HG03354 (cell line): ENCODE results near the gene EIF4G3.

Experiments
- ATAC-seq: cut with Tn5 transposase; IDR thresholded peaks from one replicate; pipeline ENCODE4 v1.9.1; 2021; ENCODE audit warnings: mild to moderate bottlenecking; ENCODE audit not compliant: unreplicated experiment, poor library complexity, severe bottlenecking

EIF4G3 gene

DNA sequence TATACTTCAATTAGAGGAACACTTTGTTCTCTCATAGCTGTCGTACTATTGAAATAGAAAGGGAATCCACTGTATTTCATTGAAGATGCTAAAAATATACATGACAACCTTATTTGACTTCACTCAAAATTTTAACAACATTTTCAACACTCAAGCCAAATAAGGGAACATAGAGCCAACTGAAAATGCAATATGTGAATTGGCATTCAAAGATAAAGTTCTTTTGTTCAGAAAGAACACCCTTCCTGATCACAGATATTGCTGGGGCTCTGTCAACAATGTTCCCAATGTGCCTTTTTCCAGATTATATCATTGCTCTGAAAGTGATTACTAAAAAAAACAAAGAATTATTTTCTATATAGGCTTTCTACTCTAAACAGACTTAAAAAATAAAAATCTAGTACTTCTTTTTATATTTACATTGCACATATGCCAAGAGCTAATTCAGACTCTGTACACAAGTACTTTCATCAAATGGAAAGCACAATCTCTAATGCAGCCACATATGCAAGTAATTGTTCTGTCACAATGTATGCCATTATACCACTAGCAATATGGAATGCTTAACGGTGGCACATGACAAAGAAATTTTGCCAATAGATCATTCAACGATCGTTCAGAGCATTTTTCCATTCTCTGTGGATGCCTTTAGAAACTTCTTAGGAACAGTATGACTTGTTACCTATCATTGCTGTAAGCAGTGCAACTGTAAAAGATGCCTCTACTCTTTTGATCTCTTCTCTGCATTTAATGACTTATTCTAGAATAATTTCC, 171.0 kb downstream of the EIF4G3 start:
- ATAC-seq = no peak

DNA sequence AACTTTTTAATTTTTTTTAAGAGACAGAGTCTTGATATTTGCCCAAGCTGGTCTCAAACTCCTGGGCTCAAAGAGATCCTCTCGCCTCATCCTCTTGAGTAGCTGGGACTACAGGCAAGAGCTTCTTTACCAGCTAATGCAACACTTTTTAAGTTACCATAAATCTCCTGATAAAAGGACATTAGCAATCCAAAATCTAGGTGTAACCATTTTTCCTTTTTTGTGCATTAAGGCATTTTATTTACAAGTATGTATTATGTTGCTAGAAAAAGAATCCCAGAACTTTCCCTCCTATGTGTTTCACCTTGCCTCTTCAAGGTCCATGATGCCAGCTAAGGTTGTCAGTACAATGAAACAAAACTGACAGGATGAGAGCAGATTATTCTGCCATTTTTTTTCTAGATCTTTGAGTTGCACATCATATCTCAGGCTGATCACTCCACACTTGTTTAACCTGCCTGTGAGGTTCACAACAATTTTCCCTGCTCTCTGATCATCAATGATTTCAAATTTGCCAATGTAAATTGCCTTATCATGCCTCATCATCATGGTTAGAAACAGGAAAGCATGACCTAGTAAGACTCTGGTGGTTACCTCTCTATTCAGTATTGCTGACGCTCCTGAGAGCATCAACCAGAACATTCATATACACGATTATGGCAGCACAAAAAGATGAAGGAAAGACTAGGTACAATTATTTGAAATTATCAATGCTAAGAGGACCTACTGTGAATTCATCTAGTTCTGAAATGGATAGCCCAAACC, 173.2 kb downstream of the EIF4G3 start:
- ATAC-seq = no peak

DNA sequence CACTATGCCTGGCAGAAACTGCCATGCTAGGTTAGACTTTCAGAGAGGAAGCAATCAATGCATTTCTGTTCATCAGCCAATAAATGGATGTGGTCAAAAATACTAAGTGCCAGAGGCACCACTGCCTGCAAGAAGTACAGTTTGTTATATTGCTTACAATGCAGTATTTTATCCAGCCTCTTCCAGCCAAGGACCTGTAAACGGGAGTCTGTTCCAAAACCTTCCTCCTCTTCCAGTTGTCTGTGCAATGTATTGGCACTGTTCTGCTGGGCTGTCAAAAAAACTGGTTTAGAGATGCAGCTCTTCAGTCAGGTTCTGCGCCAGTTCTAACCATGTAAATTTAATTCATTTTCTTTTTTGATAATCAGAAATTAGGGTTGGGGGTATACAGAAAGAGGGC, 175.7 kb downstream of the EIF4G3 start:
- no peak for ATAC-seq

DNA sequence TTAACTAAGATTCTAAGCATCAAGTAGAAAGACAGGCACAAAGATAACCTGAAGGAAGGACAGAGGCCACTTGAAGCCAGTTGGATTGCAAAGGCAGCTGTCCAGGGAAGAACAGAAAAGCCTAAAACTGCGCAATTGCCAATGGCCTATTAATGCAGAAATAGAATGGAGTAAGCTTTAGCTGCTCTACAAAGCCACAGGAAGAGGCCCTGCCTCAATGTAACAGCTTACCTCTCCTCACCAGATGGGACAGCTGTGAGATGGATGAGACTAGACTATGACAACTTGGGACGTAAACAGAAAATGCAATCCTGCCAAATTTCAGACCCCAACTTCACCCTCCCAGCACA, 176.5 kb downstream of the EIF4G3 start:
- no peak for ATAC-seq

DNA sequence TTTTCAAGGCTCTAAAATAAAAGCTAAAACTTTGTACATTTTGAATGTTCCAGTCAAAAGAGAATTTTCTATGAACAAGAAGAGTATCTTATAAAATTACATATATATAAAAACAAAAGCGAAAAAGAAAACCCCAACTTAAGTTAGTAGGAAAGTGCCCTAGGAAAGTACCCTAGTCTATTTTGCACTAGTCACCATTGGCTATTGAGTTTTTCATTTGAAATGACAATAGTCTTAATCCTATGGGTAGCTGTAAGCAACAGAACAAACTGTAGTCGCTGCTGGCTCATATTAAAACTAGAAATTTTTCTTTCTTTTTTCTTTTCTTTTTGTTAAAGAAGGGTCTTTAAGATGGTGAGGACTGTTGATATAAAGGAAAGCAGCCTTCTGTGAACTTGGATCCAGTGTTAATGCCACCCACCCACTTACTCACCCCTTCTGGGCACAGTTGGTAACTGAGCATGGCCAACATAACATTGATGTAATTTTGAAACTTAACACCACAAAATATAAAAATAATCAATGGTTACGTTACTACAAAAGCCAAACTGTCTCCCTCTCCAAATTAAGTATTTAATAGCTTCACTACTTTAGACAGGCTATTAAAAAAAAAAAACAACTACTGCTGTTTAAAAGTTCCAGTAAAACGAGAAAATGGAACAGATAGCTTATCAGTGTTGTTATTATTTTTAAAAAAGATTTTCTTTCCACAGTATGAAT, 177.0 kb downstream of the EIF4G3 start:
- ATAC-seq = no peak

DNA sequence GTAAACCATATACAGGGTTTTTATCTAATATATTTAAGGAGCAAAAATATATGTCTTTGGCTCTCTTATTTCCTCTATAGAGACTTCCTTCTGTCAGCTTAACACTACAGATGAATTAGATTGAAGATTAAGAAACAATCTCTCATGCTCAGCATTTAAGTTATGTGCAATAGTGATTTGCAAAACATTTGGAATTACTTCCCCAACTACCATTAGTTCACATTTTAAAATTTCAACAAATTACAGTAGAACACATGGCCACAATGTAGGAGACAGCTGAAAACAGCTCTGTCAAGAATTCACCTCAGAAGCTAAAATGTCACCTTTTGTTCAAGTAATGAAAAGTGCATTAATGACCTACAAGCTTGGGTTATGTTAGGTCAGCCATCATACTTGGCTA, 177.9 kb downstream of the EIF4G3 start:
- no peak for ATAC-seq

DNA sequence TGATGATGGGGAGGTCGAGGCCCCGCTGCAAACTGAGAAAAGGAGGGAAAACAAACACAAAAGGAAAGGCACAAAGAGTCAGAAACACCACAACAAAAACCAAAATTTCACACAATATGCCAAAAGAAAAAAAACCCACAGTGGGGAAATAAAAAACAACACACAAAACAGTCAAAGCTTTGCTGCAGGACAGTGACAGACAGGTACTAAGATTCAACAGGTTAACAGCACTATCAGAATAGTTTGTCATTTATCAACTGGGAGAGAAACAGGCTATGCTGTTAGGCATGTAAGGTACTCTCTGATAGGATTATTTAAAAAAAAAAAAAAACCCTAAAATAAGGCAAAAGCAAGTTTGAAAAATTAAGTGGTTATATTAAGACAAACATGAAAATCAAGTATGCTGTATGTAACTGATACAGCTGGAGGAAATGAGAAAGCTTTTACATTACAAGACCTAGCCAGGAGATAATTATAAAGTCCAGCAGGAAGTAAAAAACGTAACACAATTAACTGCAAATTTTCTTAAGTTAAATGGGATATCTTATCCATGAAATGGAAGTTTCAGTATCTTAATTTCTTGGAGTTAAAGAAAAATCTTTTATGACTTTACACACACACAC, 179.0 kb downstream of the EIF4G3 start:
- ATAC-seq = no peak

DNA sequence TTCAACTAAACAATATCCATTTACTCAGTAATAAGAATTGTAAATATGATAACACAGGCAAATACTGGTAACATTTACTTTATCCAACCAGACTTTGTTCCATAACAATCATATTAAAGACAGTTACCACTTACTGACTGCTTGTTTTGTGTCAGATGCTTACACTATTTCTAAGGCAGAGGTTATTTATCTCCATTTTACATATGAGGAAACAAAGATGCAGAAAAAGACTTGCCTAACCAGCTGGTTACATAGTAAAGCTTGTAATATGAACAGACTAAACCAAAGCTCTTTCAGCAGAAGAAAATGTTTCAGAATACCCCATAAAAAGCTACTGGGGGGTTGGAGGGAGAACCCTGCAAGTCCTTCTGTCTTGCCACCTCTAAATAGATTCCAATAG, 180.1 kb downstream of the EIF4G3 start:
- ATAC-seq = no peak

DNA sequence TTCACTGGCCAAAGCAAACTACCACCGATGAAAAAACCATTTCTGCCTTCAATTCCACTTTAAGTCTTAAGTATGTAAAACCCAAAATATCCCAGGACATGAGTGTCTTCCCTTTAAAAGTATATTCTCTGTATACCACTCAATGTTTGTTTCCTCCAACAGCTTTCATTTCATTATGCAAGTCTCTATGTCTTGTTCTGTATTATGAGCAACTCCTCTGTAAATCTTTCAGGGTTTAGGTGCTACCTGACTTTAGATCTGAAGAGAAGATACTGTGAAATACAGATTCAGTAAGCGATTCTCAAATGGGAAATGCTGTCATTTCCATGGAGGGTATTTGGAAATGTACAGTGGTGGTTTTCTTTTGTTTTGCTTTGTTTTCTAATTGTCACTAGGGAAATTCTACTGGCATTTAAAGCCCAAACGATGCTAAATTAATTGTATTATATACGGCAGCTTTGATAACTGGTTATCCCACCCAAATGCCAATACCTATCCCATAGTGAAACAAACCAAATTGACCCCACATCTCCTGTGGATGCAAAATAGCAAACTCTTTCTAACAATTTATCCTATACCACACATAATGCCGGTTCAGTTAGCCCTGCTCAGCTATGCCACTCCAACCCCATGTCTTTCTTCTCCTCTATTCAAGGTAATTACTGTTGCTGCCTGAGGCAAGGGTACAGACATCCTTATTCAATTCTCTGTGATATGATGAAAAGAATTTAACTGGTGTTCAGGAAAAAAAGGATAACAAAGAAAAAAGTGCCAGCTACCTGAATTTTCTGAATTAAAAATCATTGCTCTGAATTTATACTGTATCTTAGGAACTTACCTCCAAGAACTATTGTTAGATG, 182.8 kb downstream of the EIF4G3 start:
- ATAC-seq = no peak

DNA sequence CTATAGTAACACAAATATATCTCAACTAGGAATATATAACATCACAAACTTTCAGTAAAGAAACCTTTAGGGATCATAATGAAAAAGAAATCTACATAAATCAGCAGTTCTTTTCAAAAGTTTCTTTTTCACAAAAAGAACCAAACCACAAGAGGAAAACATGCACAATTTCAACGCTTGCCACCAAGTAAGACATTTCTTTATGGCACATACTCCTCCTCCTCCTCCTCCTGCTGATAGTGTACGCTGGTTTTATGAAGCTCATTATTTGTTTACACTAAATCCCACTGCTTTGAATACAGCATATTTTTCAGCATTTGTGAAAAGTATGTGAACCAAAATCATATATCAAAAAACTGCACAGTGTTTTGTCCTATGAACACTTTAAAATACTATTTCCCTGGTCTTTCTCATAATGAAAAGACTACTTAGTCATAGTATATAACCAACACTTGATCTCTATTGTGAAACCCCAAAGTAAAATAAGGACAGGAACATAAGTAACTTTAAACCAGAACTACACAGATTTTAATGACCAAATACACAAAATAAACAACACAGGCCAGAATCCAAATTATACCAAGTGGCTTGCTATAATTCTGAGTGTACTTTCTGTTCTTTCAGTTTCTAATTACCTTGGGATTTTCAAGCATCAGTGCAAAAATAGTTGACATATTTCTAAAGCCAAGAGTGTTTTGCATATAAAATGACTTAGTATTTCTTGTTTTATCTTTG, 184.2 kb downstream of the EIF4G3 start:
- ATAC-seq = no peak

DNA sequence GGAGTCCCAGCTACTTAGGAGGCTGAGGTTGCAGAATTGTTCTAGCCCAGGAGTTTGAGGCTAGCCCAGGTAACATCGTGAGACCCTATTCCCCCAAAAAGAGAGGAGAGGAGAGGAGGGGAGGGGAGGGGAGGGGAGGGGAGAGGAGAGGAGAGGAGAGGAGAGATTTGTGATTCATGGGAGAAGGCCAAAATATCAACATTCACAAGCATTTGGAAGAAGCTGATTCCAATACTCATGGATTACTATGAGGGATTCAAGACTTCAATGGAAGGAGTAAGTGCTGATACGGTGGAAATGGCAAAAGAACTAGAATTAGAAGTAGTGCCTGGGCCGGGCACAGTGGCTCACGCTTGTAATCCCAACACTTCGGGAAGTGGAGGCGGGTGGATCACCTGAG, 187.8 kb downstream of the EIF4G3 start:
- no peak for ATAC-seq

DNA sequence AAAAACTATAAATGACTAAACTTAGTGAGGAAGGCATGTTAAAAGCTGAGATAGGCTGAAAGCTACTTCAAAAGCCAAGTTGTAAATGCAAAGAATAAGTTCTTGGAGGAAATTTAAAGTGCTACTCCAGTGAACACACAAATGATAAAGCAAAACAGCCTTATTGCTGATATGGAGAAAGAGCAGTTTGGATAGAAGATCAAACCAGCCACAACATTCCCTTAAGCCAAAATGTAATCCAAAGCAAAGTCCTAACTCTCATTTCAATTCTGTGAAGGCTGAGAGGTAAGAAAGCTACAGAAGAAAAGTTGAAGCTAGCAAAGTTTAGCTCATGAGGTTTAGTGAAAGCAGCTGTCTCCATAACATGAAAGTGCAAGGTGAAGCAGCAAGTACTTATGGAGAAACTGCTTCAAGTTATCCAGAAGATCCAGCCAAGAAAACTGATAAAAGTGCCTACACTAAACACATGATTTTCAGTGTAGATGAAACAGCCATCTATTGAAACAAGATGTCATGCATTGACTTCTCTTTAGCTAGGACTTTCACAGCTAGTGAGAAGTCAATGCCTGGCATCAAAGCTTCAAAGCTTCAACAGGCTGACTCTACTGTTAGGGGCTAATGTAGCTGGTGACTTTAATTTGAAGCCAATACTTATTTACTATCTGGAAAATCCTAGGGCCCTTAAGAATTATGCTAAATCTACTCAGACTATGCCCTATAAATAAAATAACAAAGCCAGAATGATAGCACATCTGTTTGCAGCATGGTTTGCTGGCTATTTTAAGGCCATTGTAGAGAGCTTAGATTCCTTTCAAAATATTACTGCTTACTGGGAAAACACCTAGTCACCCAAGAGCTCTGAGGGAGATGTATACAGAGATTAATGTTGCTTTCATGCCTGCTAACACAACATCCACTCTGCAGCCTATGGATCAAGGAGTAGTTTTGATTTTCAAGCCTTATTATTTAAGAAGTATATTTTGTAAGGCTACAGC, 188.6 kb downstream of the EIF4G3 start:
- no peak for ATAC-seq

DNA sequence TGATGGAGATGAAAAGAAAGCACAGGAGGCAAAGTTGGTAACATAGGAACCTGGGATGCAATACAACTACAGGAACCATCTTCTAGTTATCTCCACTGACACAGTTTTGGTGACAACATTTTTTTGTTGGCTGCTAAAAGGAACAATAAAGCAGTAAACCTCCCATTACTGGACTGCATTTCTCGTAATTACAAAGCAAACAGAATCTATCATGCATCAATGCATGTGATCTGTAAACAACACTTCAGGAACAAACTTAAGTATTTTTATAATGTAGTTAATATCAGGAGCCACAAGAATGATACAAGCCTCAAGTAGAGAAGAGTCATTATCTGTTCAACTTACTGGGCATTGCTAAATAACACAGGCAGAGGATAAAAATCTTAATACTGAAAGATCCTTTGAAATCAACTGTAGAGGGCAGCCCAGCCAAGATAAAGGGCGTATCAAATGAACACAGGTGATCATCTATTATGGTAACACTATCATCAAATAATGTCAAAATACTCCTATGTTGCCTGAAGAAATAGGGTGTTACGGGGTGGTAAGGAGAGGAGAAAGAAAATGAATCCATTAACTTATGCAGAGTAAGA, 193.3 kb downstream of the EIF4G3 start:
- ATAC-seq = no peak

DNA sequence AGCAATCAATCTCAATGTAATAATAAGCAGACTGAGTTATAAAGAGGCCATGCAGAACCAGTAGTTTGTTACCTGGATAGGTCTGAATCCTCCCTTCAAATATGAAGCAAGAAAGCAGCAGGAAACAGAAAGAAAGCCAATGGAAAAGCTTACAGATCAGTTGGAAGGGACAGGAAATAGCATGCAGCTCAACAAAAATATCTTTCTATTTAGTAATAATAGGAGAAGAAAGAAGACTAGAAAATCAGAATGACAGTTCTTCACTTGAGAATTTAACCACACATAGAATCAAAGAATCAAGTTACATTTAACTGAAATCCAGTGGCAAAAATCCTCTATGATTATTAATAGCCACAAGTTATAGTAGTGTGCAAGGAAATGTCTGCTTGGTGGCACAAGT, 194.4 kb downstream of the EIF4G3 start:
- no peak for ATAC-seq

DNA sequence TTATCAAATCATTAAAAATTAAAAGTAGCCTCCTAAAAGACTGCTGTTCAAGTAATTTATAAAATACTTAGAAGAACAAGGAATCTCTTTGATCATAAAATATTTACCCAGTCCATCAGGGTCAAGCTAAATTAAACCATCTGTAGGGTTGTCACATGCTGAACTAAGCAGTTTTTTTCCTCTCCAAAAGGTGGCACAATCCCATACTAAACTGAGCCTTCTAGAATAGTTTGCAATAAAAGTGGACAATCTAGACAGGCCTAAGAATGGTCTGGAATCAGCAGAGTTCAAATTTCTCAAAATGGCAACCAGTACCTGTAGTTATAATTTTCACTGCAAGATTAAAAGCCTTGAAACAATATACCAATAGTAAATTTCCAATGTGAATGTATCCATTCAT, 194.8 kb downstream of the EIF4G3 start:
- no peak for ATAC-seq

DNA sequence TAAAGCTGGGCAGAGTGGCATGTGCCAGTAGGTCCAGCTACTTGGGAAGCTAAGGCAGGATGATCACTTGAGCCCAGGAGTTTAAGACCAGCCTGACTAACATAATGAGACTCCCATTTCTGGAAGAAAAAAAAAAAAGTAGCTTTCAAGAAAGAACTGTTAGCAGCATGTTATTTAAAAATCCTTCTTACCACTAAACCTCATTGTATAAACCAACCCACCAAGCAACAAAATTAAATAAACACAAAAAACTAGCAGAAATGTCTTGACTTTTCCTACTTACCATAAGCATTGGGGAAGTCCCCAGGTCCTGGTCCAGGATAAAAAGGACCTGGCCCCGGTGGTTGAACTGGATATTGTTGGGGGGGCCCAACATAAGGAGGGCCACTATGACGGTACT, 196.6 kb downstream of the EIF4G3 start:
- no peak for ATAC-seq

DNA sequence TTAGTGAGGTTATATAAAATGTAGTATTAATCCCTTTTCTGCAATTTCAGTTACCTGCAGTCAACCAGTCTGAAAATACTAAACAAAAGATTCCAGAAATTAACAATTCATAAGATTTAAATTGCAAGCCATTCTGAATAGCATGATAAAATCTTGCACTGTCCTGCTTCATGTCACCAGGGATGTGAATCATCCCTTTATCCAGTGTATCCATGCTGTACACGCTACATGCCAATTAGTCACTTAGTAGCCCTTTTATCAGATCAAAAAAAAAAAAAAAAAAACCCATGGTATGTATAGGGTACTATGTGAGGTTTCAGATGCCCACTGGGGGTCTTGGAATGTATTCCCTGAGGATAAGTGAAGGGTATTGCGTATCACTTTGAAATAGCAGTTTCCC, 198.3 kb downstream of the EIF4G3 start:
- ATAC-seq = no peak
